Erythroblast (primary cell): Measurements from ENCODE around the gene SPAG7.

ENCODE experiments used
- DNase-seq, 2 experiments: peaks; one replicate each; lab custom pipeline; 2025; lab: John Stamatoyannopoulos, UW
- GATA1 ChIP-seq: IDR thresholded peaks from 2 replicates; pipeline ENCODE4 v1.6.1; 2011; ENCODE audit warnings: low read depth, mild to moderate bottlenecking, control low read depth, low read length, moderate library complexity
- POLR2A ChIP-seq: IDR thresholded peaks from 2 replicates; pipeline ENCODE4 v1.6.1; 2011; ENCODE audit warnings: mild to moderate bottlenecking, low read length

SPAG7 gene

GRCh38 chr17:4968486-4969046, 949 bp upstream of the SPAG7 start:
- no peak for DNase-seq
- TF ChIP-seq GATA1 = no peak
- no peak for TF ChIP-seq POLR2A

- TF ChIP-seq POLR2A (no peak), GATA1 (no peak)
- DNase-seq = peak; percentile 98 to 99
These were observed 626 bp downstream of the SPAG7 start for GRCh38 chr17:4966844-4967538.

- DNase-seq = no peak
- no peak for TF ChIP-seq POLR2A
- no peak for TF ChIP-seq GATA1
These were observed 2.2 kb downstream of the SPAG7 start for GRCh38 chr17:4965311-4965986.

- DNase-seq = no peak
- TF ChIP-seq POLR2A = no peak
- no peak for TF ChIP-seq GATA1
These were observed 7.2 kb downstream of the SPAG7 start for GRCh38 chr17:4960279-4960922.

- no peak for DNase-seq
- no peak for TF ChIP-seq GATA1
These were observed 8.2 kb downstream of the SPAG7 start for GRCh38 chr17:4959261-4959965.

- no peak for TF ChIP-seq POLR2A
- no peak for TF ChIP-seq GATA1
These were observed 9.5 kb downstream of the SPAG7 start for GRCh38 chr17:4958102-4958501.

GRCh38 chr17:4956493-4957061, 11.0 kb downstream of the SPAG7 start:
- no peak for TF ChIP-seq GATA1
- no peak for TF ChIP-seq POLR2A
- DNase-seq = peak; percentile 60 to 66

More at GRCh38 chr17:4958102-4958501, 9.5 kb downstream of the SPAG7 start:
- DNase-seq = no peak

- no peak for DNase-seq
- TF ChIP-seq GATA1 (no peak), POLR2A (no peak)
These were observed 12.5 kb downstream of the SPAG7 start for GRCh38 chr17:4955091-4955490.

GRCh38 chr17:4953451-4953961, 14.1 kb downstream of the SPAG7 start:
- no peak for DNase-seq
- TF ChIP-seq GATA1 (no peak), POLR2A (no peak)

- no peak for DNase-seq
- TF ChIP-seq GATA1 = no peak
- TF ChIP-seq POLR2A = no peak
These were observed 16.1 kb downstream of the SPAG7 start for GRCh38 chr17:4951486-4951885.

- no peak for TF ChIP-seq GATA1
- DNase-seq = peak; percentile 39 to 48
These were observed 16.8 kb downstream of the SPAG7 start, which contains the start of gene ENO3 for GRCh38 chr17:4950746-4951204. ENO3 (plus strand) TSS chr17:4951119; CDS start chr17:4951830, 711 bp downstream.

GRCh38 chr17:4950075-4950745, 17.4 kb downstream of the SPAG7 start:
- no peak for TF ChIP-seq GATA1
- TF ChIP-seq POLR2A = peak; percentile 73
- peak; percentile 83 to 84 for DNase-seq
